ENCODE data around the gene SEMA6A.

Gene SEMA6A

GRCh38 chr5:116444373-116445295, 130.0 kb downstream of the SEMA6A start:
- no peak overlapping the region for H3K4me3 ChIP-seq (ENCODE audit: control insufficient read depth, low read depth, low read length)
- no peak for TF ChIP-seq CTCF (IDR thresholded peaks at IDR 0.05; ENCODE audit: control insufficient read depth, insufficient read depth, low read depth, low read length, missing control alignments)
- DNase-seq (ENCODE audit: low read depth) = no peak

GRCh38 chr5:116442931-116443551, 131.6 kb downstream of the SEMA6A start:
- DNase-seq (ENCODE audit: low read depth) = no peak
- H3K4me3 ChIP-seq (ENCODE audit: control insufficient read depth, low read depth, low read length) = no peak overlapping the region
- TF ChIP-seq CTCF (IDR thresholded peaks at IDR 0.05; ENCODE audit: control insufficient read depth, insufficient read depth, low read depth, low read length, missing control alignments) = no peak

GRCh38 chr5:116442095-116442534, 132.5 kb downstream of the SEMA6A start:
- H3K4me3 ChIP-seq (ENCODE audit: control insufficient read depth, low read depth, low read length) = no peak overlapping the region
- no peak for TF ChIP-seq CTCF (IDR thresholded peaks at IDR 0.05; ENCODE audit: control insufficient read depth, insufficient read depth, low read depth, low read length, missing control alignments)
- DNase-seq (ENCODE audit: low read depth) = no peak

GRCh38 chr5:116441223-116441622, 133.4 kb downstream of the SEMA6A start:
- DNase-seq (ENCODE audit: low read depth) = no peak
- no peak for TF ChIP-seq CTCF (IDR thresholded peaks at IDR 0.05; ENCODE audit: control insufficient read depth, insufficient read depth, low read depth, low read length, missing control alignments)
- no peak overlapping the region for H3K4me3 ChIP-seq (ENCODE audit: control insufficient read depth, low read depth, low read length)

GRCh38 chr5:116440457-116441001, 134.1 kb downstream of the SEMA6A start:
- no peak for DNase-seq (ENCODE audit: low read depth)
- H3K4me3 ChIP-seq (ENCODE audit: control insufficient read depth, low read depth, low read length) = no peak overlapping the region
- TF ChIP-seq CTCF (IDR thresholded peaks at IDR 0.05; ENCODE audit: control insufficient read depth, insufficient read depth, low read depth, low read length, missing control alignments) = no peak

GRCh38 chr5:116439905-116440304, 134.7 kb downstream of the SEMA6A start:
- no peak for TF ChIP-seq CTCF (IDR thresholded peaks at IDR 0.05; ENCODE audit: control insufficient read depth, insufficient read depth, low read depth, low read length, missing control alignments)
- H3K4me3 ChIP-seq (ENCODE audit: control insufficient read depth, low read depth, low read length) = no peak overlapping the region
- no peak for DNase-seq (ENCODE audit: low read depth)

Data from AG09309 (cell line).